GM12878 (cell line): Measurements from ENCODE around the gene ANKRD55. TPM values are rescaled to one million over a fixed set of nuclear protein-coding genes. Genes with fewer than 3 reads are reported as not detected.

ENCODE experiments used
- ATAC-seq: fragments of 200-7000 bp; cut with Tn5 transposase; 3 replicates; pipeline ENCODE4 v1.9.1; 2020; ENCODE audit warnings: mild to moderate bottlenecking, moderate library complexity
- BruUV-seq: library from RNA; stranded (reverse); fragments of 400-500 nt; replicated peaks from 2 replicates; lab custom pipeline; 2021; lab: Mats Ljungman, UMichigan
- CTCF ChIA-PET: fragments of 300-600 bp; sonication (Branson Sonifier 250); formaldehyde crosslinking; extraction: SDS; loops from one replicate; lab custom pipeline; 2021; ENCODE audit warnings: inconsistent platforms; lab: Yijun Ruan, JAX
- POLR2A ChIA-PET: fragments of 350-600 bp; formaldehyde crosslinking; extraction: SDS; loops from one replicate; lab custom pipeline; 2021; ENCODE audit warnings: inconsistent platforms; lab: Charles Lee
- RAD21 ChIA-PET: fragments of 300-600 bp; sonication (Branson Sonifier 250); formaldehyde crosslinking; loops from one replicate; lab custom pipeline; 2023; ENCODE audit warnings: antibody characterized with exemption; ENCODE audit not compliant: unreplicated experiment; lab: Charles Lee
- SMC1A ChIA-PET: fragments of 300-600 bp; sonication (Branson Sonifier 250); formaldehyde crosslinking; loops from one replicate; lab custom pipeline; 2023; ENCODE audit not compliant: unreplicated experiment, uncharacterized antibody; lab: Charles Lee
- DNase-seq: peaks from one replicate; pipeline ENCODE4 v3.0.0-alpha.2; 2011; ENCODE audit warnings: low read depth, low spot score
- FAIRE-seq: peaks from 3 replicates; lab custom pipeline; 2011; peaks lifted over from hg19 to GRCh38; lab: Jason Lieb, UNC
- H2AFZ ChIP-seq: 2 replicates; pipeline ENCODE4 v1.6.0; 2011; ENCODE audit warnings: low read depth, low read length, control low read depth; ENCODE audit not compliant: control insufficient read depth
- H3K27ac ChIP-seq: 2 replicates; pipeline ENCODE4 v1.5.1; 2011; ENCODE audit warnings: control low read depth; ENCODE audit not compliant: control insufficient read depth, insufficient read depth
- H3K27me3 ChIP-seq, 2 experiments: replicated peaks in 1 of 2; 2 replicates each; pipeline versions ENCODE4 v1.6.0 to v1.6.1; 2011; ENCODE audit warnings: low read length in 1 of 2; ENCODE audit not compliant: control insufficient read depth in 2 of 2, insufficient read depth in 2 of 2
- H3K36me3 ChIP-seq, 2 experiments: 2 replicates each; pipeline ENCODE4 v1.5.1; 2011; ENCODE audit warnings: low read length in 1 of 2; ENCODE audit not compliant: control insufficient read depth in 2 of 2, insufficient read depth in 2 of 2
- H3K4me1 ChIP-seq: 2 replicates; pipeline ENCODE4 v1.6.1; 2011; ENCODE audit warnings: mild to moderate bottlenecking, low read length, moderate library complexity, mixed read lengths; ENCODE audit not compliant: control insufficient read depth, insufficient read depth
- H3K4me2 ChIP-seq: 2 replicates; pipeline ENCODE4 v1.6.0; 2011; ENCODE audit warnings: control low read depth; ENCODE audit not compliant: control insufficient read depth, insufficient read depth
- H3K4me3 ChIP-seq: fragments of 200-600 bp; sonication (generic); 2 replicates; pipeline ENCODE4 v1.5.1; 2016
- H3K79me2 ChIP-seq: 2 replicates; pipeline ENCODE4 v1.6.0; 2011; ENCODE audit warnings: low read length; ENCODE audit not compliant: control insufficient read depth, insufficient read depth
- H3K9ac ChIP-seq: 2 replicates; pipeline ENCODE4 v1.8.0; 2011; ENCODE audit warnings: low read length, control low read depth, mixed read lengths; ENCODE audit not compliant: control insufficient read depth, insufficient read depth
- H3K9me3 ChIP-seq: replicated peaks from 3 replicates; pipeline ENCODE4 v1.5.1; 2011; ENCODE audit warnings: mild to moderate bottlenecking, low read length; ENCODE audit not compliant: control insufficient read depth, insufficient read depth
- H4K20me1 ChIP-seq: 2 replicates; pipeline ENCODE4 v1.6.0; 2011; ENCODE audit not compliant: control insufficient read depth, insufficient read depth
- HDGF ChIP-seq: fragments of 450-650 bp; IDR thresholded peaks from 2 replicates; pipeline ENCODE4 v1.6.1; 2016; ENCODE audit warnings: antibody characterized with exemption
- JUND ChIP-seq: IDR thresholded peaks from 2 replicates; pipeline ENCODE4 v1.6.1; 2012; ENCODE audit warnings: low read depth, mild to moderate bottlenecking, low read length, improper control_type of control experiment, moderate library complexity
- KLF5 ChIP-seq: fragments of 450-650 bp; IDR thresholded peaks from 2 replicates; pipeline ENCODE4 v1.6.1; 2014; ENCODE audit warnings: mild to moderate bottlenecking; ENCODE audit not compliant: partially characterized antibody
- TARDBP ChIP-seq: IDR thresholded peaks from 2 replicates; pipeline ENCODE4 v1.6.1; 2016; ENCODE audit warnings: borderline replicate concordance
- ZBTB40 ChIP-seq: fragments of 450-650 bp; IDR thresholded peaks from 2 replicates; pipeline ENCODE4 v1.6.1; 2016; ENCODE audit warnings: mild to moderate bottlenecking, moderate library complexity, borderline replicate concordance
- WGBS: methylation state at CpG from one replicate; pipeline ENCODE4 v1.1.6; 2016; ENCODE audit warnings: low lambda C conversion rate; ENCODE audit not compliant: insufficient replicate concordance, insufficient coverage; ENCODE audit errors: missing lambda C conversion rate; 5-methylcytosine and 5-hydroxymethylcytosine counted together
- in situ Hi-C: fragments of 300-500 bp; cut with MboI; formaldehyde crosslinking; loops from 9 replicates; pipeline ENCODE4 v1.14.3; 2018; ENCODE audit warnings: mixed read lengths
- intact Hi-C: fragments of 100-400 bp; cut with micrococcal nuclease; formaldehyde crosslinking; loops from one replicate; pipeline ENCODE4 v1.14.2; 2022; ENCODE audit not compliant: unreplicated experiment
- polyA plus RNA-seq, 11 experiments: library from polyadenylated mRNA; depleted of rRNA in 4 of 11; unstranded in 6 of 11; stranded (reverse) in 5 of 11; fragments of >200 nt; fragmentation: Nextera tagmentation in 4 of 11; fragmentation: Illumina TruSeq in 1 of 11; extraction: Ambion mirVana in 4 of 11; extraction: Trizol in 1 of 11; gene quantifications; 1 replicate in 1 of 11; 2 replicates in 10 of 11; pipeline versions ENCODE4 v1.2.1 to v1.2.3, GENCODE V29; 2011 to 2016; ENCODE audit warnings: inconsistent platforms in 2 of 11, missing spikeins in 2 of 11, low read depth in 1 of 11
- total RNA-seq, 4 experiments: library from RNA; depleted of rRNA in 3 of 4; stranded (reverse); fragments of >200 nt in 3 of 4; fragmentation: Illumina TruSeq in 1 of 4; extraction: Trizol in 1 of 4; gene quantifications; 2 replicates each; pipeline versions ENCODE4 v1.2.1 to v1.2.3, GENCODE V29; 2013 to 2021
- TF ChIP-seq, protein P1 (sequence below): fragments of 450-650 bp; IDR thresholded peaks from 2 replicates; pipeline ENCODE4 v1.6.1; 2017; ENCODE audit warnings: low read depth, mild to moderate bottlenecking, moderate library complexity
- TF ChIP-seq, protein P2 (sequence below): IDR thresholded peaks from 2 replicates; pipeline ENCODE4 v1.6.1; 2011; ENCODE audit warnings: mild to moderate bottlenecking, low read depth, low read length, moderate library complexity; ENCODE audit not compliant: insufficient replicate concordance
- TF ChIP-seq, protein P3 (sequence below): fragments of 450-650 bp; IDR thresholded peaks from 2 replicates; pipeline ENCODE4 v1.6.1; 2017; ENCODE audit warnings: mild to moderate bottlenecking, moderate library complexity

The ANKRD55 gene
- total and polyA plus RNA-seq, 10 of the 15 experiments (the other 5 are each of a cell fraction or from before 2014, with no cell fraction given) = 0.04 TPM; not detected in 9

DNA sequence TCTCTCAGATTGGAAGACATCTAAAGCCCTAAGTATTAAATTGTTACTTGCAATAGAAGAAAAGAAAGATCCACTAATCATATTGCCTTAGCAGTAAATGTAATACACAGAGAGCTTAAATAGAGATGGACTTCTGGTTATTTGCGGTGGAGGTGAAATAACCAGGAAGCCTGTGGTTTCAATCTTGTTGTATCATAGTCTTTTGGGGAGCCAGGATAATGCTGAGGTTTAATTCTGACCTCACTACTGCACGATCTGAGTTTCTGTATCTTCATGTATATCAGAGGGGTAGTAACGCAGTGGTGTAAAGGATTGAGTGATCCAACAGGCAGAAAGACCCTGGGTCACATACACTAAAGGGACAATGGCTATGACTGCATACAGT is 71.7 kb downstream of the ANKRD55 start (continued):
- TF ChIP-seq, protein P1, sequence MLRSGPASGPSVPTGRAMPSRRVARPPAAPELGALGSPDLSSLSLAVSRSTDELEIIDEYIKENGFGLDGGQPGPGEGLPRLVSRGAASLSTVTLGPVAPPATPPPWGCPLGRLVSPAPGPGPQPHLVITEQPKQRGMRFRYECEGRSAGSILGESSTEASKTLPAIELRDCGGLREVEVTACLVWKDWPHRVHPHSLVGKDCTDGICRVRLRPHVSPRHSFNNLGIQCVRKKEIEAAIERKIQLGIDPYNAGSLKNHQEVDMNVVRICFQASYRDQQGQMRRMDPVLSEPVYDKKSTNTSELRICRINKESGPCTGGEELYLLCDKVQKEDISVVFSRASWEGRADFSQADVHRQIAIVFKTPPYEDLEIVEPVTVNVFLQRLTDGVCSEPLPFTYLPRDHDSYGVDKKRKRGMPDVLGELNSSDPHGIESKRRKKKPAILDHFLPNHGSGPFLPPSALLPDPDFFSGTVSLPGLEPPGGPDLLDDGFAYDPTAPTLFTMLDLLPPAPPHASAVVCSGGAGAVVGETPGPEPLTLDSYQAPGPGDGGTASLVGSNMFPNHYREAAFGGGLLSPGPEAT = no peak
- TF ChIP-seq ZBTB40 = no peak
- TF ChIP-seq TARDBP = no peak
- no peak for TF ChIP-seq JUND

DNA sequence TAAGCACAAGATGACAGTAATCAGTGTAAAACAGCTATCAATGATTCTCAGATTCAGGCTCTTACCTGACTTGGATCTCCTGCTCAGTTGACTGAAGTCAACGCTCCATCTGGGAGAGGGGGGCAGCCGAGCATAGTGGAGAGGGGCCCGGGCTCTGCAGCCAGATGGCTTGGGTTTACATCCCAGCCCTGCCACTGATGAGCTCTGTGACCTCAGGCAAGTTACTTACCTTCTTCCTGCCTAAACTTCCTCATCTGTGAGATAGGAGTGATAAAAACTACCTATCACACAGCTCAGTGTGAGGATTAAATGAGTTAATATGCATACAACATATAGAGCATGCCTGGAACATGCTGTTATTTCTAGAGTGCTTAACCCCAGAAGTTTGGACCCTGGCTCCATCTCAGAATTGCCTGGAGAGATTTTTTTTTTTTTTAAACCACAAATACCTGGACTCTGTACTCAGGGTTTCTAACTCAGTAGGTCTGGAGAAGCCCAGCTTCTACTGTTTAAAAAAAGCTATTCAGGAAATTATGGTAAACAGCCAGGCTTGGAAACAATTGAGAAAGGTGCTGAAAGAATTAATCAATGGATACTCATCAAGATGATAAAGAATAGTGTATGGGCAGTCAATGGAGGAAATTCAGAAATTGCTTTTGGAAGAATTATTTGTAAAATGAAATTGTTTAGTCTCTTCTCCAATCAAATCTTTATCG is 72.2 kb downstream of the ANKRD55 start:
- intact Hi-C loops = no loop called here
- TF ChIP-seq KLF5 (no peak), HDGF (no peak)
- TF ChIP-seq, protein P2, sequence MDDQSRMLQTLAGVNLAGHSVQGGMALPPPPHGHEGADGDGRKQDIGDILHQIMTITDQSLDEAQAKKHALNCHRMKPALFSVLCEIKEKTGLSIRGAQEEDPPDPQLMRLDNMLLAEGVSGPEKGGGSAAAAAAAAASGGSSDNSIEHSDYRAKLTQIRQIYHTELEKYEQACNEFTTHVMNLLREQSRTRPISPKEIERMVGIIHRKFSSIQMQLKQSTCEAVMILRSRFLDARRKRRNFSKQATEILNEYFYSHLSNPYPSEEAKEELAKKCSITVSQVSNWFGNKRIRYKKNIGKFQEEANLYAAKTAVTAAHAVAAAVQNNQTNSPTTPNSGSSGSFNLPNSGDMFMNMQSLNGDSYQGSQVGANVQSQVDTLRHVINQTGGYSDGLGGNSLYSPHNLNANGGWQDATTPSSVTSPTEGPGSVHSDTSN = no peak
- TF ChIP-seq, protein P3, sequence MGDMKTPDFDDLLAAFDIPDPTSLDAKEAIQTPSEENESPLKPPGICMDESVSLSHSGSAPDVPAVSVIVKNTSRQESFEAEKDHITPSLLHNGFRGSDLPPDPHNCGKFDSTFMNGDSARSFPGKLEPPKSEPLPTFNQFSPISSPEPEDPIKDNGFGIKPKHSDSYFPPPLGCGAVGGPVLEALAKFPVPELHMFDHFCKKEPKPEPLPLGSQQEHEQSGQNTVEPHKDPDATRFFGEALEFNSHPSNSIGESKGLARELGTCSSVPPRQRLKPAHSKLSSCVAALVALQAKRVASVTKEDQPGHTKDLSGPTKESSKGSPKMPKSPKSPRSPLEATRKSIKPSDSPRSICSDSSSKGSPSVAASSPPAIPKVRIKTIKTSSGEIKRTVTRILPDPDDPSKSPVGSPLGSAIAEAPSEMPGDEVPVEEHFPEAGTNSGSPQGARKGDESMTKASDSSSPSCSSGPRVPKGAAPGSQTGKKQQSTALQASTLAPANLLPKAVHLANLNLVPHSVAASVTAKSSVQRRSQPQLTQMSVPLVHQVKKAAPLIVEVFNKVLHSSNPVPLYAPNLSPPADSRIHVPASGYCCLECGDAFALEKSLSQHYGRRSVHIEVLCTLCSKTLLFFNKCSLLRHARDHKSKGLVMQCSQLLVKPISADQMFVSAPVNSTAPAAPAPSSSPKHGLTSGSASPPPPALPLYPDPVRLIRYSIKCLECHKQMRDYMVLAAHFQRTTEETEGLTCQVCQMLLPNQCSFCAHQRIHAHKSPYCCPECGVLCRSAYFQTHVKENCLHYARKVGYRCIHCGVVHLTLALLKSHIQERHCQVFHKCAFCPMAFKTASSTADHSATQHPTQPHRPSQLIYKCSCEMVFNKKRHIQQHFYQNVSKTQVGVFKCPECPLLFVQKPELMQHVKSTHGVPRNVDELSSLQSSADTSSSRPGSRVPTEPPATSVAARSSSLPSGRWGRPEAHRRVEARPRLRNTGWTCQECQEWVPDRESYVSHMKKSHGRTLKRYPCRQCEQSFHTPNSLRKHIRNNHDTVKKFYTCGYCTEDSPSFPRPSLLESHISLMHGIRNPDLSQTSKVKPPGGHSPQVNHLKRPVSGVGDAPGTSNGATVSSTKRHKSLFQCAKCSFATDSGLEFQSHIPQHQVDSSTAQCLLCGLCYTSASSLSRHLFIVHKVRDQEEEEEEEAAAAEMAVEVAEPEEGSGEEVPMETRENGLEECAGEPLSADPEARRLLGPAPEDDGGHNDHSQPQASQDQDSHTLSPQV = no peak

More for the DNA sequence above, 72.2 kb downstream of the ANKRD55 start:
- no peak overlapping the region for H3K4me3 ChIP-seq
- DNase-seq (no peak), FAIRE-seq (no peak), ATAC-seq (no peak)
- H3K4me2 ChIP-seq = no peak overlapping the region
- ChIA-PET CTCF (interaction anchor here (0.7 to 1.3 kb wide), 3 partner anchors 13 to 40 kb away, joined by 3 to 5 read pairs (median 3); no protein-coding TSS in a partner anchor), SMC1A (interaction anchor here (0.7 to 2.6 kb wide), 8 partner anchors 9 to 223 kb away, joined by 3 to 12 read pairs (median 6); no protein-coding TSS in a partner anchor), POLR2A (interaction anchor here (1.0 kb wide), 1 partner anchor 171 kb away, joined by 3 read pairs; no protein-coding TSS in a partner anchor), RAD21 (interaction anchor here (0.6 to 1.5 kb wide), 5 partner anchors 16 to 105 kb away, joined by 3 to 5 read pairs (median 4); no protein-coding TSS in a partner anchor)
- H3K4me1 ChIP-seq = peaks cover 13% of the 10 kb centered on the region
- H4K20me1 ChIP-seq = no peaks in the 10 kb centered on the region
- in situ Hi-C loops = no loop called here
- no peak overlapping the region for H3K9ac ChIP-seq
- no peaks in the 10 kb centered on the region; a peak in 1 of 4 replicates for H3K27me3 ChIP-seq
- no peaks in the 10 kb centered on the region for H3K36me3 ChIP-seq
- no peak overlapping the region for H2AFZ ChIP-seq
- no peak overlapping the region for H3K27ac ChIP-seq
- no TSS peak for BruUV-seq
- WGBS = 46% methylated on average over 4 of the region's 4 CpGs
- H3K9me3 ChIP-seq = no peaks in the 10 kb centered on the region
- no peaks in the 10 kb centered on the region for H3K79me2 ChIP-seq
